Measurements from ENCODE around the gene ADGRD1. TPM values are rescaled to one million over a fixed set of nuclear protein-coding genes. Genes with fewer than 3 reads are reported as not detected.

Gene ADGRD1
- total RNA-seq, 4 donors from 2014 or later = 28.2 to 52.4 (median 41.8) TPM

- intact Hi-C loops (cut with DNase I) = no loop called here
- Histone ChIP-seq H3K36me3 (no peaks in the 10 kb centered on the region), H3K4me3 (no peak overlapping the region), H3K27ac (replicated peaks in 1 of 4) (no peak overlapping the region), H3K4me1 (no peaks in the 10 kb centered on the region), H3K9me3 (no peaks in the 10 kb centered on the region), H3K27me3 (no peaks in the 10 kb centered on the region)
- no peak for TF ChIP-seq POLR2A (IDR thresholded peaks at IDR 0.05; ENCODE audit: low read depth)
- no peak for TF ChIP-seq CTCF (IDR thresholded peaks at IDR 0.05)
- no peak for TF ChIP-seq EP300 (IDR thresholded peaks at IDR 0.05)
- TF ChIP-seq POLR2AphosphoS5 (IDR thresholded peaks at IDR 0.05) = no peak
- DNase-seq (ENCODE audit: extremely low spot score) = peak; percentile 79
- 83% methylated on average over 1 of the region's 5 CpGs for WGBS
Observed at GRCh38 chr12:131153016-131153415, 199.3 kb downstream of the ADGRD1 start.

GRCh38 chr12:131153956-131154355 lies 200.2 kb downstream of the ADGRD1 start:
- no peak for TF ChIP-seq CTCF (IDR thresholded peaks at IDR 0.05)
- no peak for TF ChIP-seq EP300 (IDR thresholded peaks at IDR 0.05)
- no peak for TF ChIP-seq POLR2AphosphoS5 (IDR thresholded peaks at IDR 0.05)
- TF ChIP-seq POLR2A (IDR thresholded peaks at IDR 0.05; ENCODE audit: low read depth) = no peak
- Histone ChIP-seq H3K4me1 (no peaks in the 10 kb centered on the region), H3K36me3 (no peaks in the 10 kb centered on the region), H3K4me3 (no peak overlapping the region), H3K27me3 (no peaks in the 10 kb centered on the region), H3K9me3 (no peaks in the 10 kb centered on the region), H3K27ac (replicated peaks in 1 of 4) (no peak overlapping the region)
- peak; percentile 68 for DNase-seq (ENCODE audit: extremely low spot score)
- intact Hi-C loops (cut with DNase I) = no loop called here
- 80% methylated on average over 5 of the region's 5 CpGs for WGBS

- intact Hi-C loops (cut with DNase I) = no loop called here
- DNase-seq (ENCODE audit: extremely low spot score) = peak; percentile 60
- H3K4me3 ChIP-seq = no peak overlapping the region
- no peaks in the 10 kb centered on the region for H3K4me1 ChIP-seq
- H3K27ac ChIP-seq (replicated peaks in 1 of 4) = no peak overlapping the region
- 81% methylated on average over 6 of the region's 6 CpGs for WGBS
- no peaks in the 10 kb centered on the region for H3K36me3 ChIP-seq
- no peaks in the 10 kb centered on the region for H3K27me3 ChIP-seq
- no peaks in the 10 kb centered on the region for H3K9me3 ChIP-seq
- TF ChIP-seq POLR2AphosphoS5 (IDR thresholded peaks at IDR 0.05) (no peak), POLR2A (IDR thresholded peaks at IDR 0.05; ENCODE audit: low read depth) (no peak), EP300 (IDR thresholded peaks at IDR 0.05) (no peak), CTCF (IDR thresholded peaks at IDR 0.05) (no peak)
Observed at GRCh38 chr12:131155131-131155530, 201.4 kb downstream of the ADGRD1 start.

DNA sequence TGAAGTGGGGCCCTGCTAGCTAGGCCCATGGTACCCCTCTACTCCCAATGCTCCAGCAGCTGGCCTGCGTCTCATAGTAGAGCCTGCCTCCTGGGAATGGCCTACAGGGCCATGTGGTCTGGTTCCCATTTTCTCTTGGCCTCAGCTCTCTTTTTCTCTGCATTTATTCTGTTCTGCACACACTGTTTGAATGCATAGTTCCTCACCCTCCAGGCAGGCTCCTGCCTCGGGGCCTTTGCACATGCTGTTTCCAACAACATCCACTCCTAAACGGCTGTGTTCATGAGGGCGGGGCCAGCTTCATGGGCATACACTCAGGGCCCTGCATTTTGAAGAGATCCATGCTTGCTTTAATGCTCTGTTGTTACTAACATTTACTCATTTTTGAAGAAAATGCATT lies 204.0 kb downstream of the ADGRD1 start:
- DNase-seq (ENCODE audit: extremely low spot score) = peak; percentile 74
- Histone ChIP-seq H3K27me3 (peaks cover 0 to 7% (median 0%) of the 10 kb centered on the region in 4 donors), H3K4me1 (no peaks in the 10 kb centered on the region), H3K4me3 (no peak overlapping the region), H3K27ac (replicated peaks in 1 of 4) (no peak overlapping the region), H3K9me3 (no peaks in the 10 kb centered on the region), H3K36me3 (no peaks in the 10 kb centered on the region)
- intact Hi-C loops (cut with DNase I) = no loop called here
- no peak for TF ChIP-seq POLR2A (IDR thresholded peaks at IDR 0.05; ENCODE audit: low read depth)
- TF ChIP-seq EP300 (IDR thresholded peaks at IDR 0.05) = no peak
- TF ChIP-seq CTCF (IDR thresholded peaks at IDR 0.05) = no peak
- TF ChIP-seq POLR2AphosphoS5 (IDR thresholded peaks at IDR 0.05) = no peak
- 98% methylated on average over 4 of the region's 4 CpGs for WGBS

- H3K27me3 ChIP-seq = peaks cover 0 to 25% (median 0%) of the 10 kb centered on the region in 4 donors
- no peak overlapping the region for H3K4me3 ChIP-seq
- TF ChIP-seq CTCF (IDR thresholded peaks at IDR 0.05) (no peak), POLR2A (IDR thresholded peaks at IDR 0.05; ENCODE audit: low read depth) (no peak), EP300 (IDR thresholded peaks at IDR 0.05) (no peak), POLR2AphosphoS5 (IDR thresholded peaks at IDR 0.05) (no peak)
- 59% methylated on average over 3 of the region's 3 CpGs for WGBS
- intact Hi-C loops (cut with DNase I) = no loop called here
- H3K27ac ChIP-seq (replicated peaks in 1 of 4) = no peak overlapping the region
- H3K9me3 ChIP-seq = no peaks in the 10 kb centered on the region
- H3K36me3 ChIP-seq = no peaks in the 10 kb centered on the region
- H3K4me1 ChIP-seq = no peaks in the 10 kb centered on the region
- no peak for DNase-seq (ENCODE audit: extremely low spot score)
Observed at GRCh38 chr12:131159660-131160059, 206.0 kb downstream of the ADGRD1 start.

All from esophagus muscularis mucosa (tissue), 4 donors.